Measurements from ENCODE around the gene NME5. TPM values are rescaled to one million over a fixed set of nuclear protein-coding genes. Genes with fewer than 3 reads are reported as not detected.
"Not testable (repeated sequence)": the region's sequence is repeated elsewhere in the genome, so short reads cannot be mapped to it uniquely, and the experiment has no call there.

Gene NME5
- total RNA-seq, 8 experiments from 2014 or later: 1.7 to 26.2 (median 5.1) TPM; not detected in 1

DNA sequence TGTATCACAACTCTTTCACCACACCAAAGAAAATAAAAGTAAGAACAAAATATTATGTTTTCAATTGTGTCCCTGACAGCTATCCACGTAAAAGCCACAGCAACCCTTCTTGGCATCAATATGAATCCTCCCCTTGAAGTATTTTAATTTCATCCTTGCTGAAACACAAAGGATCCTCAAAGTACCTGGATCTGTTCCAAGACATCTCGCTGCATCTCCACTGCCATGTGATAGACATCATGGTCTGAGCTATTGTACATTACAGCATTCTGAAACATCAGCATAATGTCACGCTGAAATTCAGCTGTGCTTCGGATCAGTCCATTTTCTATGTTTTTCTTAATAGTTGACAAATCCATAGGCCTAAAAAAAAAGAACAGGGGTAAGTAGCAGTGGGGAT, 21.5 kb upstream of the NME5 start:
- 81 to 100% (median 100%) methylated on average over 2 to 4 of the region's 4 CpGs; no CpG with 5 or more reads in 1 of the 10 experiments for WGBS, 10 experiments
- in situ Hi-C loops (cut with MboI; ENCODE audit: low pct_unique_long_range_greater_than_20kb in 2 of 9, low sequenced_read_pairs in 9 of 9, unreplicated experiment in 9 of 9): no loop called here
- no peak overlapping the region for H3K27ac ChIP-seq

DNA sequence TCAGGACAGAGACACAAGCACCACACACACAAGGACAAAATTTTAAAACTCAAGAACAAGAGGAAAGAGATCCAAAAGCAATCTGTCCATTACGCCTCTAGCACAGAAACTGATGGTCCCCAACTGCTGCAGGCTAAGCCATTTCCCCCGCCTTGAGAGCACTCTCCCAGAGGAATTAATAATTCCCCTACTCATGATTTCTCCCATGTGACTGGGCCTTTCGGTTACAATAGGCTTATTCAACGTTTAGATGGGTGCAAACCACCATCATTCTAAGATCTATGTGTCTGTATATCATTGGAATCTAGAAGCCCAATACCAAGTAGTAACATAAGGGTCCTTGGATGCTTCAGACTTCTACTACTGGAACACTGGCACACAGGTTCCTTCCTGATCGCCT, 20.4 kb upstream of the NME5 start:
- H3K27ac ChIP-seq: no peak overlapping the region
- no peak overlapping the region for H3K4me3 ChIP-seq
- 83 to 100% (median 100%) methylated on average over 1 to 5 of the region's 5 CpGs; no CpG with 5 or more reads in 1 of the 10 experiments for WGBS, 10 experiments
- in situ Hi-C loops (cut with MboI; ENCODE audit: low pct_unique_long_range_greater_than_20kb in 2 of 9, low sequenced_read_pairs in 9 of 9, unreplicated experiment in 9 of 9): no loop called here
- no peaks in the 10 kb centered on the region for H3K4me1 ChIP-seq (replicated peaks in 1 of 2)
- no peak for ATAC-seq (replicated peaks in 6 of 8)

More for the DNA sequence above, 21.5 kb upstream of the NME5 start:
- Histone ChIP-seq H3K4me1 (replicated peaks in 1 of 2) (no peaks in the 10 kb centered on the region), H3K4me3 (no peak overlapping the region)
- no peak for ATAC-seq (replicated peaks in 6 of 8)

DNA sequence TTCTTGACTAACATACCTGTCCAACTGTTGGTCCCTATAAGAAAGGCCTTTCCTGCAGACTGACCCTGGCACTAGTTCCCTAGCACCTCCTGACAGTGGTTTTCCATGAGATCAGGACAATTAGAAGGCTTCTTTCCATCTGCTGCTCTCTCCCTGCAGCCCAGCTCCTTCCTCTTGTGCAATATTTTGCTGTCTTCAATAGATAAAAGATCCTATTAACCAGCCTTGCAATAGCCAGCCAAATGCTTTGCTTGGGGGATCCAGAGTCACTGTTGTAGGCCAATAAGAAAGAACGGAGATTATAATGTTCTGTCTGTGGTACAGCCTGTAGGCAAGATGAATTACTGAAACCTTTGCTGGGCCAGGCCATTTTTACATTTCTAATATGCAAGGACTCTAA, 18.4 kb upstream of the NME5 start:
- in situ Hi-C loops (cut with MboI; ENCODE audit: low pct_unique_long_range_greater_than_20kb in 2 of 9, low sequenced_read_pairs in 9 of 9, unreplicated experiment in 9 of 9): no loop called here
- 0 to 100% (median 96%) methylated on average over 1 of the region's 1 CpG; no CpG with 5 or more reads in 2 of the 10 experiments for WGBS, 10 experiments
- Histone ChIP-seq H3K4me3 (no peak overlapping the region), H3K4me1 (replicated peaks in 1 of 2) (no peaks in the 10 kb centered on the region), H3K27ac (no peak overlapping the region)
- ATAC-seq (replicated peaks in 6 of 8): no peak

DNA sequence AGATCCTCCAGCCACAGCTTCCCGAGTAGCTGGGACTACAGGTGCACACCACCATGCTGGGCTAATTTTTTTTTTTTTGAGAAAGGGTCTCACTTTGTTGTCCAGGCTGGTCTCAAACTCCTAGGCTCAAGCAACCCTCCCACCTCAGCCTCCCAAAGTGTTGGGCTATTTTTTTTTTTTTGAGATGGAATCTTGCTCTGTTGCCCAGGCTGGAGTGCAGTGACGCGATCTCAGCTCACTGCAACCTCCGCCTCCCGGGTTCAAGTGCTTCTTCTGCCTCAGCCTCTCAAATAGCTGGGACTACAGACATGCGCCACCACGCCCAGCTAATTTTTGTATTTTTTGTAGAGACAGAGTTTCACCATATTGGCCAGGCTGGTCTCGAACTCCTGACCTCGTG, 16.7 kb upstream of the NME5 start:
- in situ Hi-C loops (cut with MboI; ENCODE audit: low pct_unique_long_range_greater_than_20kb in 2 of 9, low sequenced_read_pairs in 9 of 9, unreplicated experiment in 9 of 9); ATAC-seq (replicated peaks in 6 of 8): not testable (repeated sequence)
- 95 to 100% (median 98%) methylated on average over 3 to 7 of the region's 9 CpGs; no CpG with 5 or more reads in 4 of the 10 experiments for WGBS, 10 experiments

DNA sequence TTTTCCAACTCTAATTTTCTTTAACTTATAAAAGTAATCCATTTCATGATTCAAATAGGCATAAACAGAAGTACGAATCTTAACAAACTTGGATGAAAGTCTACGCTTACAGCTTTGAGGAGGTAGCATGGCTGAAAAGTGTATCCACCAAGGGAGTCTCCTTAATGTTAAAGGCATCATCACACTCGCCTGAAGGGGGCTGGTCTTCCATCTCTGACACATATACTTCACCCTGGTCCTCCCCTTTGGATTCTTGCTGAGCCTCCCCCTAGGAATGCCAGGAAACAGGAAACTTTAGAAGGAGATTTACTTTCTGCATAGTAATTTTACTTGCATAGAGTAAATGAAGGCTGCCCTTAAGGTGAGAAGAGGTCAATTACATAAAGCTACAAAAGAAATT, 10.3 kb upstream of the NME5 start:
- 0 to 100% (median 32%) methylated on average over 1 to 3 of the region's 3 CpGs; no CpG with 5 or more reads in 1 of the 10 experiments for WGBS, 10 experiments
- ATAC-seq (replicated peaks in 6 of 8): peak in 2 of 8 experiments; percentile 48 to 50
- in situ Hi-C loops (cut with MboI; ENCODE audit: low pct_unique_long_range_greater_than_20kb in 2 of 9, low sequenced_read_pairs in 9 of 9, unreplicated experiment in 9 of 9): loop anchor here in 6 of 9 experiments (25.0 kb wide), 3 partner anchors 362 to 512 kb away; partner anchors contain the start of gene HNRNPA0 (in 2 of the 6)

More for the DNA sequence above, 16.7 kb upstream of the NME5 start:
- not testable (repeated sequence) for H3K4me3 ChIP-seq; H3K27ac ChIP-seq; H3K4me1 ChIP-seq (replicated peaks in 1 of 2)

DNA sequence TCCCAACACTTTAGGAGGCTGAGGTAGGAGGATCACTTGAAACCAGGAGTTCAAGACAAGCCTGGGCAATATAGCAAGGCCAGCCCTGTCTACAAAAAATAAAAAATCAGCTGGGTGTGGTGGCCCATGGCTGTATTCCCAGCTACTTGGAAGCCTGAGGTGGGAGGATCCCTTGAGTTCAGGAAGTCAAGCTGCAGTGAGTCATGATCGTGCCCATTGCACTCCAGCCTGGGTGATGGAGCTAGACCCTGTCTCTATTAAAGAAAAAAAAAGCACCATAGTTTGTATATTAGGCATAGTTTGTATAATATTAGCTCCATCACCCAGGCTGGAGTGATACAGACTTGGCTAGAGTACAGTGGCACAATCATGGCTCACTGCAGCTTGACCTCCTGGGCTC, 9.6 kb upstream of the NME5 start:
- WGBS, 10 experiments: 67 to 83% methylated on average over 1 of the region's 1 CpG; no CpG with 5 or more reads in 8 of the 10 experiments
- H3K4me3 ChIP-seq: no peak overlapping the region
- H3K4me1 ChIP-seq (replicated peaks in 1 of 2): no peaks in the 10 kb centered on the region
- no peak overlapping the region for H3K27ac ChIP-seq
- in situ Hi-C loops (cut with MboI; ENCODE audit: low pct_unique_long_range_greater_than_20kb in 2 of 9, low sequenced_read_pairs in 9 of 9, unreplicated experiment in 9 of 9): loop anchor here in 6 of 9 experiments (25.0 kb wide), 3 partner anchors 362 to 512 kb away; partner anchors contain the start of gene HNRNPA0 (in 2 of the 6)
- ATAC-seq (replicated peaks in 6 of 8): peak in 3 of 8 experiments; percentile 70 to 93 (median 91)

More for the DNA sequence above, 10.3 kb upstream of the NME5 start:
- no peak overlapping the region for H3K4me3 ChIP-seq
- H3K27ac ChIP-seq: no peak overlapping the region
- H3K4me1 ChIP-seq (replicated peaks in 1 of 2): no peaks in the 10 kb centered on the region

DNA sequence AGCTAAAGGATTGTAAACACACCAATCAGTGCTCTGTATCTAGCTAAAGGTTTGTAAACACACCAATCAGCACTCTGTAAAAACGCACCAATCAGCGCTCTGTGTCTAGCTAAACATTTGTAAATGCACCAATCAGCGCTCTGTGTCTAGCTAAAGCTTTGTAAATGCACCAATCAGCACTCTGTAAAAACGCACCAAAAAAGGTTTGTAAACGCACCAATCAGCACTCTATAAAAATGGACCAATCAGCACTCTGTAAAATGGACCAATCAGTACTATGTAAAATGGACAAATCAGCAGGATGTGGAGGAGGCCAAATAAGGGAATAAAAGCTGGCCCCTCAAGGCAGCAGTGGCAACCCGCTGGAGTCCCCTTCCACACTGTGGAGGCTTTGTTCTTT, 4.3 kb upstream of the NME5 start:
- H3K27ac ChIP-seq; H3K4me3 ChIP-seq; H3K4me1 ChIP-seq (replicated peaks in 1 of 2); ATAC-seq (replicated peaks in 6 of 8): not testable (repeated sequence)
- WGBS, 10 experiments: 67 to 100% (median 90%) methylated on average over 1 to 4 of the region's 6 CpGs; no CpG with 5 or more reads in 2 of the 10 experiments
- in situ Hi-C loops (cut with MboI; ENCODE audit: low pct_unique_long_range_greater_than_20kb in 2 of 9, low sequenced_read_pairs in 9 of 9, unreplicated experiment in 9 of 9): loop anchor here in 6 of 9 experiments (25.0 kb wide), 3 partner anchors 356 to 506 kb away; partner anchors contain the start of gene HNRNPA0 (in 2 of the 6)

DNA sequence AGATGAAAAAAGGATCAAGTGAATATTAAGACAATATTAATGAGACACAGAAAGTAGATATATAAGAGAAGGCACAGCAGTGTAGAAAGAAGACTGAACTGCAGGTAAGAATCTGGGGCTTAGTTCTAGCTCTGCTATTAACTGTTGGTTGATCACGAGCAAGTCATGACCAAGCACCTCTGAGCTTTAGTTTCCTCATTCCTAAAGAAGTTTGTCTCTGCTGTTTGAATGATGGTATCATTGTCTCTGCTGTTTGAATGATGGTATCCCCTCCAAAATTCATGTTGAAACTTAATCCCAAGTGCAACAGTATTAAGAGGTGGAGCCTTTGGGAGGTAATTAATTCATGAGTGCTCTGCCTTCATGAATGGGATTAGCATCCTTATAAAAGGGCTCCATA, 2.5 kb upstream of the NME5 start:
- no peak for ATAC-seq (replicated peaks in 6 of 8)
- no peak overlapping the region for H3K4me3 ChIP-seq
- in situ Hi-C loops (cut with MboI; ENCODE audit: low pct_unique_long_range_greater_than_20kb in 2 of 9, low sequenced_read_pairs in 9 of 9, unreplicated experiment in 9 of 9): loop anchor here in 6 of 9 experiments (25.0 kb wide), 3 partner anchors 354 to 504 kb away; partner anchors contain the start of gene HNRNPA0 (in 2 of the 6)

DNA sequence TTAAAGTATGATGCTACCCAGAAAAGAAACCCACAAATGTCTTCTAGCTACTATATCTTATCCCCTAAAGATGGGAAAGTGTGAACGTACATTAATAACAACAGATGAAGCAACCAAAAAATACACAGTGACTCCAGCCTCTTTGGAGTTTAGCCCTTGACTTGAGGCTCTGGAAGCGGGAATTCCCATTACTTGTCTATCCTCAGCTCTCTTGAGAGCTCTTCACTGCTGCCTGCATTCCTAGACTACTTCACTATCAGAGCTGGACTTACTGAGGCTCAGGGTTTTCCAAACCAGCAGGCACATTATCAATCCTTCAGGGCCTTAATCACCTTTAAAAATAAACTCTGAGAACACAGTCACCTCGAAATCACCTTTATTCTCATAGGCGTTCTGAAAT, 1.0 kb upstream of the NME5 start:
- no peak for ATAC-seq (replicated peaks in 6 of 8)
- no peak overlapping the region for H3K4me3 ChIP-seq
- 10 to 100% (median 72%) methylated on average over 1 to 4 of the region's 4 CpGs; no CpG with 5 or more reads in 1 of the 10 experiments for WGBS, 10 experiments
- no peak overlapping the region for H3K27ac ChIP-seq
- in situ Hi-C loops (cut with MboI; ENCODE audit: low pct_unique_long_range_greater_than_20kb in 2 of 9, low sequenced_read_pairs in 9 of 9, unreplicated experiment in 9 of 9): loop anchor here in 6 of 9 experiments (25.0 kb wide), 3 partner anchors 353 to 503 kb away; partner anchors contain the start of gene HNRNPA0 (in 2 of the 6)
- peaks cover 0 to 7% of the 10 kb centered on the region in 2 donors for H3K4me1 ChIP-seq (replicated peaks in 1 of 2)

More for the DNA sequence above, 2.5 kb upstream of the NME5 start:
- H3K4me1 ChIP-seq (replicated peaks in 1 of 2): peaks cover 0 to 7% of the 10 kb centered on the region in 2 donors
- no peak overlapping the region for H3K27ac ChIP-seq
- 0 to 80% (median 61%) methylated on average over 1 of the region's 1 CpG; no CpG with 5 or more reads in 2 of the 10 experiments for WGBS, 10 experiments

DNA sequence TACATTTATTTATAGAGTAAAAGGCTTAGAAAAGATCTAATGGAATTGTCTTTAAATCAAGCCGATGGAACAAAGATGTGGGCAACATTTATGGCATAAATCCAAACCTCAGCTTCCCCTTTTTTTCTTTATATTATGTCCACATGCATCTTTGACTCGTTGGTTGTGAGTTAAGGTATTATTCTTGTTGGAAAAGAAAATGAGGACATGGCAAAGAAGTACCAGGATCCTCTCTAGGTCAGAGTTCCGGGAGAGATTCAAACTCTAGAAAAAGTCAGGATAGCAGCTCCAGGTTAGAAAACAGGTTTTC, 508 bp upstream of the NME5 start:
- WGBS, 10 experiments: 30 to 100% (median 65%) methylated on average over 1 to 3 of the region's 3 CpGs; no CpG with 5 or more reads in 1 of the 10 experiments

DNA sequence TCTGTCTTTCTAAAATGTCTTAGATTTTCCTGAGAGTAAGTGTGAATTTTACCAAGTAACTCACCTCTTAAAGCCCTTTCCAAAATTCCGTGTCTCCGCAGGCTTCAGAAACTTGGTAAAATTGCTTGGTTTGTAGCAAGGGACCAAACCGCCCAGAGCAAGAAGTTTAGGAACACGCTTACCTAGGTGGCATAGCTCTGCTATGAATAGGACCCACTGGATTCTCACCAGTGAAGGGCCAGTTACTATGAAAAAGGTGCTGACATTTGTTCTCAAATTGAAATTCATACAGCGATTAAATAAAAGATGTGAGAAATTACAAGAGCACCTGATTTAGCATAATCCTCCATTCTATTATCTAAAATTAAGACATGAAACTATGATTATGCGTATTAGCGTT, 6.7 kb downstream of the NME5 start:
- H3K4me3 ChIP-seq: no peak overlapping the region
- no peaks in the 10 kb centered on the region for H3K4me1 ChIP-seq (replicated peaks in 1 of 2)
- in situ Hi-C loops (cut with MboI; ENCODE audit: low pct_unique_long_range_greater_than_20kb in 2 of 9, low sequenced_read_pairs in 9 of 9, unreplicated experiment in 9 of 9): loop anchor here in 6 of 9 experiments (10.0 to 25.0 kb wide), 4 partner anchors 58 to 495 kb away; partner anchors contain the start of gene HNRNPA0 (in 2 of the 6)
- no peak overlapping the region for H3K27ac ChIP-seq
- 63 to 100% (median 95%) methylated on average over 3 to 7 of the region's 7 CpGs for WGBS, 10 experiments
- ATAC-seq (replicated peaks in 6 of 8): no peak

More for the DNA sequence above, 508 bp upstream of the NME5 start:
- Histone ChIP-seq H3K4me1 (replicated peaks in 1 of 2) (peaks cover 0 to 7% of the 10 kb centered on the region in 2 donors), H3K4me3 (peak overlapping the region in 4 of 5 donors; percentile 49 to 66 (median 60)), H3K27ac (no peak overlapping the region)
- in situ Hi-C loops (cut with MboI; ENCODE audit: low pct_unique_long_range_greater_than_20kb in 2 of 9, low sequenced_read_pairs in 9 of 9, unreplicated experiment in 9 of 9): loop anchor here in 6 of 9 experiments (10.0 to 25.0 kb wide), 4 partner anchors 65 to 502 kb away; partner anchors contain the start of gene HNRNPA0 (in 2 of the 6)
- no peak for ATAC-seq (replicated peaks in 6 of 8)

DNA sequence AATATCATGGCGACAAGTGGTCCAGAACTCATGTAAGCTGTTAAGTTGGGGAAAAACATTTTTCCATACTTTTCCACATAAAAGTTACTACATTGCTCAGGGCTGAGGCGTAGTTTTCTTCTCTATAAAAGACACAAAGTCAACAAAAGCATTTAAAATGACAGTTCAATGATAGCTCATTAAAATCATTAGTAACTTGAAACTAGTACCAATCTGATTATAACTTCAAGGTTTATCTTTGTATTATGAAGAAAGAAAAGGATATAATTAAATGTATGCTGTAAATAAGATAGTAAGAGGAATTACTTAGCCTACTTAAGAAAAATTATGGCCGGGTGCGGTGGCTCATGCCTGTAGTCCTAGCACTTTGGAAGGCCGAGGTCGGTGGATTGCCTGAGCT, 9.9 kb downstream of the NME5 start:
- H3K4me1 ChIP-seq (replicated peaks in 1 of 2): no peaks in the 10 kb centered on the region
- in situ Hi-C loops (cut with MboI; ENCODE audit: low pct_unique_long_range_greater_than_20kb in 2 of 9, low sequenced_read_pairs in 9 of 9, unreplicated experiment in 9 of 9): loop anchor here in 6 of 9 experiments (25.0 kb wide), 3 partner anchors 342 to 492 kb away; partner anchors contain the start of gene HNRNPA0 (in 2 of the 6)
- no peak for ATAC-seq (replicated peaks in 6 of 8)
- H3K27ac ChIP-seq: no peak overlapping the region
- no peak overlapping the region for H3K4me3 ChIP-seq
- WGBS, 10 experiments: 60 to 100% (median 93%) methylated on average over 1 to 6 of the region's 6 CpGs

DNA sequence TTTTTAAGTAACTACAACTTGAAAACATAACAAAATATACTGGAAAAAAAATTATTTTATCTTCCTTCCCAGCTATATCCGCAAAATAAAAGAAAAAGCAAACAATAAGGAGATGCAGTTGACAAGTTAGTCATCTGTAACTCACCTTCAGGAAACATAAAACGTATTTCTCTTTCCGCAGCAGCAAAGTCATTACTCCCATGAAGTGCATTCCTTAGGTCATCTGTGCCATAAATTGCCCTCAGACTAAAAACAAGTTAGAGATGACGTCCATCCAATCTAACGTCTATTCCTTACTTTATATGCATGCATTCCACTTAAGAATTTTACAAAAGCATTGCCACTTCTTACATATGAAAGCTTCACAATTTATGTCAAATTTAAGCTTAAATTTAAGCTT, 10.9 kb downstream of the NME5 start:
- 10 to 84% (median 77%) methylated on average over 2 to 5 of the region's 5 CpGs; no CpG with 5 or more reads in 1 of the 10 experiments for WGBS, 10 experiments
- in situ Hi-C loops (cut with MboI; ENCODE audit: low pct_unique_long_range_greater_than_20kb in 2 of 9, low sequenced_read_pairs in 9 of 9, unreplicated experiment in 9 of 9): loop anchor here in 6 of 9 experiments (25.0 kb wide), 3 partner anchors 341 to 491 kb away; partner anchors contain the start of gene HNRNPA0 (in 2 of the 6)
- Histone ChIP-seq H3K4me1 (replicated peaks in 1 of 2) (no peaks in the 10 kb centered on the region), H3K4me3 (no peak overlapping the region), H3K27ac (no peak overlapping the region)
- ATAC-seq (replicated peaks in 6 of 8): no peak
